Vagina (tissue), 2 donors: ENCODE data around the gene VIP. TPM values are rescaled to one million over a fixed set of nuclear protein-coding genes. Genes with fewer than 3 reads are reported as not detected.

Source experiments
- DNase-seq, 2 donors: peaks; one replicate each; pipeline ENCODE4 v3.0.0-alpha.2; 2017; ENCODE audit errors: extremely low spot score in 2 of 2
- H3K27ac ChIP-seq: fragments of 200-600 bp; sonication (generic); one replicate; pipeline ENCODE4 v1.5.1; 2019
- H3K27me3 ChIP-seq: fragments of 200-600 bp; sonication (generic); one replicate; pipeline ENCODE4 v1.5.1; 2019
- H3K36me3 ChIP-seq, 2 donors: fragments of 200-600 bp; sonication (generic); one replicate each; pipeline ENCODE4 v1.5.1; 2017 to 2019
- H3K4me1 ChIP-seq: fragments of 200-600 bp; sonication (generic); one replicate; pipeline ENCODE4 v1.5.1; 2019
- H3K4me3 ChIP-seq, 2 donors: fragments of 200-600 bp; sonication (generic); 1 replicate in 1 of 2; 2 replicates in 1 of 2; pipeline ENCODE4 v1.5.1; 2016 to 2019
- H3K9me3 ChIP-seq: fragments of 200-600 bp; sonication (generic); one replicate; pipeline ENCODE4 v1.5.1; 2019
- CTCF ChIP-seq, 3 experiments: fragments of 450-650 bp in 2 of 3; fragments of 200-600 bp in 1 of 3; sonication (generic) in 1 of 3; IDR thresholded peaks; one replicate each; pipeline ENCODE4 v1.5.1; 2017 to 2019; ENCODE audit warnings: antibody characterized with exemption in 3 of 3, mild to moderate bottlenecking in 2 of 3, moderate library complexity in 2 of 3
- POLR2A ChIP-seq, 2 donors: fragments of 450-650 bp; IDR thresholded peaks; one replicate each; pipeline ENCODE4 v1.6.1; 2017; ENCODE audit warnings: antibody characterized with exemption in 2 of 2, mild to moderate bottlenecking in 2 of 2, moderate library complexity in 2 of 2
- POLR2AphosphoS5 ChIP-seq, 2 donors: sonication (generic); formaldehyde crosslinking; IDR thresholded peaks; one replicate each; pipeline ENCODE4 v1.9.0; 2017; ENCODE audit warnings: antibody characterized with exemption in 2 of 2, mild to moderate bottlenecking in 2 of 2, low read depth in 1 of 2; ENCODE audit not compliant: insufficient read depth in 1 of 2
- intact Hi-C: fragments of 100-400 bp; cut with DNase I; formaldehyde crosslinking; loops from one replicate; pipeline ENCODE4 v1.15.1; 2023
- total RNA-seq: library from RNA; depleted of rRNA; stranded (reverse); fragments of >200 nt; gene quantifications from one replicate; pipeline ENCODE4 v1.2.3, GENCODE V29; 2016

VIP gene
- total RNA-seq, 1 donor from 2014 or later = 68.0 TPM

GRCh38 chr6:152746172-152746553, 4.4 kb upstream of the VIP start:
- Histone ChIP-seq H3K27ac (no peak overlapping the region), H3K4me3 (no peak overlapping the region), H3K36me3 (no peaks in the 10 kb centered on the region), H3K4me1 (no peaks in the 10 kb centered on the region), H3K27me3 (no peaks in the 10 kb centered on the region), H3K9me3 (no peaks in the 10 kb centered on the region)
- no peak for TF ChIP-seq CTCF (IDR thresholded peaks at IDR 0.05)
- no peak for TF ChIP-seq POLR2A (IDR thresholded peaks at IDR 0.05)
- no peak for TF ChIP-seq POLR2AphosphoS5 (IDR thresholded peaks at IDR 0.05; ENCODE audit: insufficient read depth in 1 of 2, low read depth in 1 of 2)
- intact Hi-C loops = no loop called here
- DNase-seq = no peak

- H3K27ac ChIP-seq = no peak overlapping the region
These were observed 1.8 kb upstream of the VIP start for GRCh38 chr6:152748843-152749242.

GRCh38 chr6:152749336-152749735, 1.3 kb upstream of the VIP start:
- Histone ChIP-seq H3K27ac (no peak overlapping the region), H3K27me3 (no peaks in the 10 kb centered on the region), H3K4me1 (no peaks in the 10 kb centered on the region), H3K36me3 (no peaks in the 10 kb centered on the region), H3K4me3 (no peak overlapping the region), H3K9me3 (no peaks in the 10 kb centered on the region)
- intact Hi-C loops = no loop called here
- TF ChIP-seq CTCF (IDR thresholded peaks at IDR 0.05) = no peak
- TF ChIP-seq POLR2AphosphoS5 (IDR thresholded peaks at IDR 0.05; ENCODE audit: insufficient read depth in 1 of 2, low read depth in 1 of 2) = no peak
- no peak for TF ChIP-seq POLR2A (IDR thresholded peaks at IDR 0.05)
- no peak for DNase-seq

More at GRCh38 chr6:152748843-152749242, 1.8 kb upstream of the VIP start:
- Histone ChIP-seq H3K9me3 (no peaks in the 10 kb centered on the region), H3K27me3 (no peaks in the 10 kb centered on the region), H3K36me3 (no peaks in the 10 kb centered on the region), H3K4me1 (no peaks in the 10 kb centered on the region), H3K4me3 (no peak overlapping the region)
- TF ChIP-seq POLR2A (IDR thresholded peaks at IDR 0.05) (no peak), POLR2AphosphoS5 (IDR thresholded peaks at IDR 0.05; ENCODE audit: insufficient read depth in 1 of 2, low read depth in 1 of 2) (no peak), CTCF (IDR thresholded peaks at IDR 0.05) (no peak)
- intact Hi-C loops = no loop called here
- DNase-seq = no peak

DNA sequence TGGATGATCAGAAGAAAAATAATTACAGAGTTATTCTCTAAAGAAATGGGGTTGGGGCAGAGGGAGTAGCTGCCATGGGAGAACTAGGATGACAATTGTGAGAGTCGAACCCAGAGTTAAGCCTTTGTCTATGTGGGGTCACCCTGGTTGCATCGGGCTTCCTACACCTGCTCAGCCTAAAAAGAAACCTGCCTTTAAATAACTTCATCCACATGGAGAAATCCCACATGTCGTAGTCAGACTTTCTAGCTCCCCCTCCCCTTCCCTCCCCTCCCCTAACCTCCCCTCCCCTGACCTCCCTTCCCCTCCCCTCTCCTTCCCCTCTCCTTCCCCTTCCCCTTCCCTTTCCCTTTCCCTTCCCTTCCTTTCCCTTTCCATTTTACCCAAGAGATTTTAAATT, 14.7 kb downstream of the VIP start:
- Histone ChIP-seq H3K27ac (no peak overlapping the region), H3K27me3 (no peaks in the 10 kb centered on the region), H3K36me3 (no peaks in the 10 kb centered on the region), H3K4me1 (no peaks in the 10 kb centered on the region), H3K4me3 (no peak overlapping the region), H3K9me3 (no peaks in the 10 kb centered on the region)
- DNase-seq = no peak
- intact Hi-C loops = no loop called here
- TF ChIP-seq POLR2AphosphoS5 (IDR thresholded peaks at IDR 0.05; ENCODE audit: insufficient read depth in 1 of 2, low read depth in 1 of 2) (no peak), CTCF (IDR thresholded peaks at IDR 0.05) (no peak), POLR2A (IDR thresholded peaks at IDR 0.05) (no peak)

DNA sequence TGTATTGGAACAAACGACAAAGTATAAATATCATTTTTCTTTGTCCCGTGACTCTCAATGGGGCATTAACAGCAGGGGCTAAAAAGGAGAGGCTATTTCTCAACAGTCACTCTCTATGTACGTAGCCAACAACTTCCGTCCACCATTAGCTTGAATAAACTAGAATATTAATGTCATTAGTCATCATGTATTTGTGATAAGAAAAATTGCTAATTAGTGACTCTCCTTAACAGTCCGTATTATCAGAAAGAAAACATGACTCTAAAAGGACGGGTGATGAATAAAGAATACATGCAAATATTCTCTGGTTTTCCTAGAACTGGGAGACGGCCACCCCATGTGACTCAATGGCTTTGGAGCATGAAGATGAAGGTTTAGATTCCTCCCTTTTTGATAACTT, 18.6 kb downstream of the VIP start:
- no peak overlapping the region for H3K4me3 ChIP-seq
- H3K27me3 ChIP-seq = no peaks in the 10 kb centered on the region
- TF ChIP-seq POLR2A (IDR thresholded peaks at IDR 0.05) (no peak), CTCF (IDR thresholded peaks at IDR 0.05) (no peak), POLR2AphosphoS5 (IDR thresholded peaks at IDR 0.05; ENCODE audit: insufficient read depth in 1 of 2, low read depth in 1 of 2) (no peak)
- DNase-seq = no peak
- no peaks in the 10 kb centered on the region for H3K4me1 ChIP-seq
- intact Hi-C loops = no loop called here
- no peaks in the 10 kb centered on the region for H3K36me3 ChIP-seq
- H3K27ac ChIP-seq = no peak overlapping the region
- no peaks in the 10 kb centered on the region for H3K9me3 ChIP-seq
